HT1080 (cell line): ENCODE measurements around the gene DET1. TPM values are rescaled to one million over a fixed set of nuclear protein-coding genes. Genes with fewer than 3 reads are reported as not detected.
"Not testable (repeated sequence)": the region's sequence is repeated elsewhere in the genome, so short reads cannot be mapped to it uniquely, and the experiment has no call there.

Source experiments
- DNase-seq: peaks from one replicate; pipeline ENCODE4 v3.0.0-alpha.2; 2015; ENCODE audit warnings: low read depth
- polyA plus RNA-seq, 2 experiments: library from polyadenylated mRNA; depleted of rRNA; stranded (reverse); fragments of >200 nt; gene quantifications; 2 replicates each; pipeline ENCODE4 v1.2.3, GENCODE V29; 2015
- total RNA-seq: library from RNA; depleted of rRNA; stranded (reverse); fragments of >200 nt; shearing (Covaris generic); gene quantifications from 2 replicates; pipeline ENCODE4 v1.2.3, GENCODE V29; 2014; rRNA removed

Gene DET1
- total RNA-seq, result 4.8 and 7.3 TPM in 2 replicates
- polyA plus RNA-seq (2015; cell fraction: cytosol; rRNA removed), result 8.2 and 8.3 TPM in 2 replicates
- polyA plus RNA-seq (2015; cell fraction: nucleus; rRNA removed), result 12.2 and 14.6 TPM in 2 replicates

- DNase-seq, result peak; percentile 95
These were observed at the start of gene DET1 for GRCh38 chr15:88546248-88547129. Gene DET1, minus strand, starts transcription at chr15:88546681. Its CDS starts 14,976 bp downstream, at chr15:88531705.

- DNase-seq, result no peak
These were observed 44.9 kb upstream of the DET1 start for GRCh38 chr15:88591384-88591783.

- DNase-seq, result no peak
These were observed 44.3 kb upstream of the DET1 start for GRCh38 chr15:88590759-88591158.

GRCh38 chr15:88586401-88587162 is 40.1 kb upstream of the DET1 start:
- DNase-seq, result peak; percentile 11

- no peak for DNase-seq
These were observed 34.1 kb upstream of the DET1 start for GRCh38 chr15:88580532-88580931.

GRCh38 chr15:88579322-88579721 is 32.8 kb upstream of the DET1 start:
- no peak for DNase-seq

- DNase-seq, result no peak
These were observed 28.2 kb upstream of the DET1 start for GRCh38 chr15:88574655-88575054.

GRCh38 chr15:88574077-88574476 is 27.6 kb upstream of the DET1 start:
- no peak for DNase-seq

GRCh38 chr15:88571852-88572259 is 25.4 kb upstream of the DET1 start:
- DNase-seq, result no peak

- DNase-seq, result no peak
These were observed 24.8 kb upstream of the DET1 start for GRCh38 chr15:88571153-88571851.

- DNase-seq, result no peak
These were observed 22.1 kb upstream of the DET1 start for GRCh38 chr15:88568589-88568988.

GRCh38 chr15:88564741-88565140 is 18.3 kb upstream of the DET1 start:
- no peak for DNase-seq

- DNase-seq, result peak; percentile 39
These were observed 17.2 kb upstream of the DET1 start for GRCh38 chr15:88563638-88564037.

GRCh38 chr15:88559565-88559964 is 13.1 kb upstream of the DET1 start:
- not testable (repeated sequence) for DNase-seq

- DNase-seq, result not testable (repeated sequence)
These were observed 11.5 kb upstream of the DET1 start for GRCh38 chr15:88558026-88558425.

GRCh38 chr15:88548009-88548408 is 1.5 kb upstream of the DET1 start:
- DNase-seq, result not testable (repeated sequence)

GRCh38 chr15:88545578-88546247 is 768 bp downstream of the DET1 start:
- not testable (repeated sequence) for DNase-seq

GRCh38 chr15:88543065-88543776 is 3.3 kb downstream of the DET1 start:
- no peak for DNase-seq

- no peak for DNase-seq
These were observed 4.1 kb downstream of the DET1 start for GRCh38 chr15:88542342-88542733.

GRCh38 chr15:88541709-88542341 is 4.7 kb downstream of the DET1 start:
- no peak for DNase-seq
